PC-9 (cell line): ENCODE results near the gene FGB.

Experiments used
- EZH2 ChIP-seq: fragments of 200-600 bp; sonication (generic); IDR thresholded peaks from 2 replicates; pipeline ENCODE4 v1.8.0; 2017; ENCODE audit warnings: antibody characterized with exemption, low read depth
- TF ChIP-seq, protein P1 (sequence below): fragments of 200-600 bp; sonication (generic); conservative IDR thresholded peaks from 2 replicates; pipeline ENCODE4 v1.6.1; 2017; ENCODE audit warnings: mixed run types, antibody characterized with exemption, mild to moderate bottlenecking, moderate library complexity

DNA sequence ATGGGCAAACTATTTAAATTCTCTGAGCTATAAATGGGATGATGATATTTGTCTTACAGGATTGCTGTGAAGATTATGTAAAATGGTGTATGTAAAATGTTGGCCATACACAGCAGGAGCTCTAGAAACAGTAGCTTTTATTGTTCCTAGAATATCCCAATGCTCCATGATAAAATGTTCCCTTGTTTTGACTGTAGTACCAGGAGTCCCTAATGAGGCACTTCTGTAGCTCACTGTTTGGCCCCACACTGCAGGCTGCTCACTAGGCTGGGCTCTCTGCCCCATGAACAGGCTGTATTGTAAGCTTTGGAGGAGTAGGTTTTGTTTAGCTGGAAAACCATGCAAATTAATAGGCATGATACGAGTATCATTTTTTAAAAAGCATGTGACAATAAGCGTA is 31.1 kb downstream of the FGB start:
- TF ChIP-seq, protein P1, sequence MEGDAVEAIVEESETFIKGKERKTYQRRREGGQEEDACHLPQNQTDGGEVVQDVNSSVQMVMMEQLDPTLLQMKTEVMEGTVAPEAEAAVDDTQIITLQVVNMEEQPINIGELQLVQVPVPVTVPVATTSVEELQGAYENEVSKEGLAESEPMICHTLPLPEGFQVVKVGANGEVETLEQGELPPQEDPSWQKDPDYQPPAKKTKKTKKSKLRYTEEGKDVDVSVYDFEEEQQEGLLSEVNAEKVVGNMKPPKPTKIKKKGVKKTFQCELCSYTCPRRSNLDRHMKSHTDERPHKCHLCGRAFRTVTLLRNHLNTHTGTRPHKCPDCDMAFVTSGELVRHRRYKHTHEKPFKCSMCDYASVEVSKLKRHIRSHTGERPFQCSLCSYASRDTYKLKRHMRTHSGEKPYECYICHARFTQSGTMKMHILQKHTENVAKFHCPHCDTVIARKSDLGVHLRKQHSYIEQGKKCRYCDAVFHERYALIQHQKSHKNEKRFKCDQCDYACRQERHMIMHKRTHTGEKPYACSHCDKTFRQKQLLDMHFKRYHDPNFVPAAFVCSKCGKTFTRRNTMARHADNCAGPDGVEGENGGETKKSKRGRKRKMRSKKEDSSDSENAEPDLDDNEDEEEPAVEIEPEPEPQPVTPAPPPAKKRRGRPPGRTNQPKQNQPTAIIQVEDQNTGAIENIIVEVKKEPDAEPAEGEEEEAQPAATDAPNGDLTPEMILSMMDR: no peak
- no peak for TF ChIP-seq EZH2
